HK-2 (cell line): ENCODE measurements around the gene PLCB1.
"Not testable (repeated sequence)": the region's sequence is repeated elsewhere in the genome, so short reads cannot be mapped to it uniquely, and the experiment has no call there.

ENCODE experiments used
- DNase-seq: peaks from one replicate; pipeline ENCODE4 v3.0.0-alpha.2; 2018; ENCODE audit not compliant: unreplicated experiment

Gene PLCB1

GRCh38 chr20:8402798-8403197 is 270.7 kb downstream of the PLCB1 start:
- DNase-seq: no peak

DNA sequence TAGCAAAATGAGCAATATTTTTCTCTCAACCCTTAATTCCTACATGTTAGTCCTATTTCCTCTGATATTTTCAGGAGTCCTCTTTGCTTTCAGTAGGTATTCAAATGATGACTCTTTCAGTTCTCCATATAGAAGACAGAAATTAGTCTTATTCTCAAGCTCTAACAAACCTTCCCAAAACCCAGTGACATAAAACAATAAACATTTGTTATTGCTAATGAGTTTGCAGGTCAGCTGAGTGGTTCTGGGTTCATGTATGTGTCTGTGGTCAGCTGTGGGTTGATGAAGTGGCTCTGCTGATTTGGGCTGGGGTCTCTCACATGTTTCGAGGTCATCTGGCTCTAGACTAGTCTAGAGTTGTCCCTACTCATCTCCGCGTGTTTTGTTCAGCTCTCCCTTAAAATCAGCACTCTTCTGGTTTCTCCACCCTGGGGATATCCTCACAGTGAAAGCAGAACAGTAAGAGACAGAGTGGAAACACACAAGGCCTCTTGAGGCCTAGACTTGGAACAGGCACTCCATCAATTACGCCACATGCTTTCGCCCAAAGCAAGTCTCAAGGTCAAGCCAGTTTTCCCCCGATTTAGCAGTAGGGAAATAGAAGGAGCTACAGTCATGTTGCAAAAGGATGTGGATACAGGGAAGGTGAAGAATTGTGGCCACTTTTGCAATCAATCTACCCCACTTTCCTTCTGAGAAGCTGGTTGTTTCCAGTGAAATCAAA is 273.0 kb downstream of the PLCB1 start:
- DNase-seq: no peak

DNA sequence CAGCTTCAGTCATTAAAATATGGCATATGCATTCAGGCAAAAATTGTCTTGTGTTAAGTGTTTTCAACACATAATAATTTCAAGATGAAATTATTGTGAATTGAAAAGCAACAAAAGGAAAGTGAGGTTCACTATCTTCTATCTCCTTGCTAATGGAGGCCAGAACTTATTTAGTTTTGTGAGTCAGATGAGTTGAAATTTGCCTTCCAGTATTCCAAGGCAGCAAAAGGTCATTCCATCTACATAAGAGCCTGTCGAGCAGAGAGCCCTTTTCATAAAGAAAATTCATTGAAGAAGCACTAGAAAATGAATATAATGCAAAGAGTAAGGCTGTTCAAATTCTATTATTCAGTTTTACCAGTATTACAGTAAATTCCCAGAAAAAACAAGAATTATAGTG is 274.3 kb downstream of the PLCB1 start:
- DNase-seq: no peak

- DNase-seq: no peak
These were observed 276.7 kb downstream of the PLCB1 start for GRCh38 chr20:8408587-8409307.

- no peak for DNase-seq
These were observed 281.6 kb downstream of the PLCB1 start for GRCh38 chr20:8413691-8414090.

DNA sequence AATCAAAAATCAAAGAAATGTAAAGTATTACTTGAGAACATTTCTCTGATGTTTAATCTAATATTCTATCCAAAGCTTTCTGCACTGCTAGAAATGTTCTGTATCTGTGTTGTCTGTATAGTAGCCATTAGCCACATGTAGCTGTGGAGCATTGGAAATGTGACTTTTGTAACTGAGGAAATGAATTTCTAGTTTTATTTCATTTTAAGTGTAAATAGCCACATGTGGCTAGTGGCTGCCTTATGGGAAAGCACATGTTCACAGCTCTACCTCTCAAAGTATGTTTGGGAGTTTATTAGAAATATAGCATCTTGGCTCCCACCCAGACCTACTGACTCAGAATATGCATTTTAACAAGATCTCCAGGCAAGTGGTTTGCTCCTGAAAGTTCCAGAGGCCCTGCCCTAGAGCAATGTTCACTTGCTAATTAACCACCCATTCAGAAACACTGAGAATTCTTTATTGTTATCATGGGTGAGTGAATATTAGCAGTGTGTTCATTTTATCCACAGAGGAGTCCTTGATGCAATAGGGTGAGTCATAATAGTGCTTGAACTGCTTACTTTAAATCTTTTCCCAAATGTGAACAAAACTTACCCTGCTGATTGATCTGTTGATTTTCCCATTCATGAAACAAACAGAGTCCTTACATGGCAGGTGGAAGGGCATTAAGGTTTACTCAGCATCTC is 282.7 kb downstream of the PLCB1 start:
- no peak for DNase-seq

DNA sequence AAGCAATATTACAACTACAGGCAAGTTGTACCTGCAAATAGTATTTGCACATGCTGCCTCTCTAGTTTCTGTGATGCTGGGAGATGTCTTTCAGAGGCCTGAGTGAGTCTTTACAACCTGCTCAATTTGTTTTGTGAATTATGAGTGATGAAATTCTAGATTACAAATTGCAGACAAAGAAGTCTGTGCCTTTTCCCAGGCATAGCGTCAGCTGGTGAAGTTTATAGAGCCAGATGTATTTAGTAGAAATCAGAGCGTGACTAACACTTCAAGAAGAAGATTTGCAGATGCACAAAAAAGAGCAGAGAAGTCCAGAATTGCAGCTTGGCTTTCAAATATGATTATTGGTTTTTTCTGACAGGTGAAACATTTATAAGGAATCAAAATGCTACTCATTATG is 289.9 kb downstream of the PLCB1 start:
- no peak for DNase-seq

- no peak for DNase-seq
These were observed 291.4 kb downstream of the PLCB1 start for GRCh38 chr20:8423482-8423881.

GRCh38 chr20:8424010-8424409 is 291.9 kb downstream of the PLCB1 start:
- DNase-seq: no peak

- DNase-seq: no peak
These were observed 292.9 kb downstream of the PLCB1 start for GRCh38 chr20:8425016-8425415.

DNA sequence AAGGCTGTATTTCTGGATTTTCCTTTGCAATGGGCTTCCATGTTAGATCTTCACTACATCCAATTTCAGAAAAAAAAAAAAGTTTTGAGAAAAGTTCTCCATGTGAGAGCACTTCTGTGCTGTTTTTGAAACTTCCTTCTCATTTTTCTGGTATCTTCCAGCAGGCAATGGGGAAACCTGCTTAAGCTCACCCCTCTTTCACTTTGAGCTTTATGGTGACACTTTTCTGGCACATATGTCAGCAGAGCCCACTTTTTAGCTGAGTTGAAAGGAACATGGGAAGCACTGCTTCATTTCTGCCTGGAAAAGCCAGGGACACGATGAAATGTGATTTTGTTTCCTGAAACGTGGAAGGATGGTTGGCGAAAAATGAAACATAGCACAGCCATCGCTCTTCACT is 293.7 kb downstream of the PLCB1 start:
- no peak for DNase-seq

- DNase-seq: no peak
These were observed 295.5 kb downstream of the PLCB1 start for GRCh38 chr20:8427419-8428040.

DNA sequence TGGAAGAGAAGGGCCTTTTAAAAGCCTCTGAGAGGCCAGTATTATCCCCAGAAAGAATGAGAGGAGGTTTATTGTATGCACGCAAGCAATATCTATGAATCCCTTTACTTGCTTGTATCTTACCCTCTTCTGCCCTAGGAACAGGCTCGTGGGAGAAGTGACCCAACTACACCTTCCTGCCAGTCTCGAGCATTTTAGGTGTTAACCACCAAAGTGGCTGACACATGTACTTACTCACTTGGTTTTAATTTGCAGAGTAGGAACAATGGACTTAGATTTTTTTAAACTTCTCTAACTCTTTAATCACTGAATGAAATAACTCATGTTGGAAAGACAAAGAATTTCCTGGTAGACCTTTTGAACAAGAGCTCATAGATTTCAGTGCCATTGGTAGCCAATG is 296.9 kb downstream of the PLCB1 start:
- no peak for DNase-seq

- peak; percentile 35 for DNase-seq
These were observed 299.7 kb downstream of the PLCB1 start for GRCh38 chr20:8431538-8432434.

DNA sequence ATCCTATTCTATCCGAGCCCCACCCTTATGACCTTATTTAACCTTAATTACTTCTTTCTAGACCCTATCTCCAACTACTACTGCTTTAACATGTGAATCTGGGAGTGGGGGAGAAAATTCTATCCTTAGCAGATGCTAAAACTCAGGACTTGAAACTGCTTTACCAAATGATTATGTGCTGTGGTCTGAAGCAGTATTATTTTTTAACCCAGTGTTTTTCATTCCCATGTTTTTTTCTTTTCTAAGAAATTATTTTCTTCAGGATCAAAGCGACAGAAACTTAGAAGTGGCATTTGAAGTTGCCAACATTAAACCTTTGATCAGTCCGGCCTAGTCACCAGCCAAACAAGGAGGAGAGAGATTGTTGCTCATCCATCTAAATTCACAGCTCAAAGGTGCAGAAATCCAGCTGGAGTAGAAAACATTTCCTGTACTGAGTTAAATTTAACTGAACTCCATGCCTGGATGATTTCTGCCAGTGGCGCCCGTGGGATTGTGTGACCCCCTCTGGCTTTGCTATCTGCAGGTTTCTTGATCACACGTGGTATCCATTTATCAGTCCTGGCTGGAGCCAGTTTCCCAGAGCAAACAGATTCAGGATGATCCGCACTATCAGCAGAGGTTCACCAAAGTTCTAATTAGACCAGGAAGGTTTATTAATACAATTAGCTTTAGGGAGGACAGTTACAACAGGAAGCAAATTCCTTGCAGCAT is 300.5 kb downstream of the PLCB1 start:
- peak; percentile 7 for DNase-seq

DNA sequence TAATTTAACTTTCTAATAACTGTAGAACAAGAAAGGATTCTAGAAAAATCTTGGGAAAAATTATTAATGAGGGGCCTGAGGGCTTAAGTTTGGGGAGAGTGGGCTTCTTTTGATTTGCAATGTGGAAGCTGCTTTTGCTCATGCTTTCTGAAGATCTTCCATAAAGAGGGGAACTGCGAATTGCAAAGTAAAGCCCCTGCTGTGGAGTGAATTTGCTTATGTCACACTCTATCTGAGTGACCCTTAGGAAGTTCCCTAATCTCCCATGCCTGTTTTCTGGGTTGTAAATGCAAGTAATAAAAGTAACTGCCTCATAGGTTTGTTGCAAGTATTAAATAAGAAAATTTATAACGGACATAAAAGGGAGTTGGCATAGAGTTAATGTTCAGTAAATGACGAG is 301.2 kb downstream of the PLCB1 start:
- no peak for DNase-seq

GRCh38 chr20:8434326-8434876 is 302.3 kb downstream of the PLCB1 start:
- no peak for DNase-seq

DNA sequence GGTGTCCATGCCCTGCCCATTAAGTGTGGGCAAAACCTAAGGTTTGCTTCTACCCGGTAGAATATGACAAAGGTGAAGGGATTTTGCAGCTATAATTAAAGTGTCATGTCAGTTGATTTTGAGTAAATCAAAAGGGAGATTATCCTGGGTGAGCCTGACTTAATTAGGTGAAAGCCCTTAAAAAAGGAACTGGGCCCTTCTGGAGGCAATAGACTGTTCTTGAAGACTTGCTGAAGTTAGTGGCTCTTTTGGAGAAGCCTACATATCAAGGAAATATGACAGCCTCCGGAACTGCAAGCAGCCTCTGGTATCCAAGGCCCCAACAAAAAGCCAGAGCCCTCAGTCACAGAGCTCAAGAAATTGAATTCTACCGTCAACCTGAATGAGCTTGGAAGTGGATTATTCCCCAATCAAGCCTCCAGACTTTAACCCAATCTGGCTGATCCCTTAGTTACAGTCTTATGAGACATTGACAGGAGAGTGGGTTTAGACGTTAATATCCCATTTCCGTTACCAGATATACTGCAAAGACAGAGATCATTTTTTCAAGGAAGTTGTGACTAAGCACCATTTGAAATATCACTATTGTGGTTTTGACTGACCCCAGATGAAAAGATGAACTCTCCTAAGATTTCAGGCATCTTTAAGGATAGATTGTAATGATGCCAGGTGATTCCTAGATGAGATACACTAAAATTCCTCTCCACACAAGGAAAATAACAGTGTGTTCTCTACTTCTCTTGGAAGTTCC is 303.4 kb downstream of the PLCB1 start:
- DNase-seq: no peak

DNA sequence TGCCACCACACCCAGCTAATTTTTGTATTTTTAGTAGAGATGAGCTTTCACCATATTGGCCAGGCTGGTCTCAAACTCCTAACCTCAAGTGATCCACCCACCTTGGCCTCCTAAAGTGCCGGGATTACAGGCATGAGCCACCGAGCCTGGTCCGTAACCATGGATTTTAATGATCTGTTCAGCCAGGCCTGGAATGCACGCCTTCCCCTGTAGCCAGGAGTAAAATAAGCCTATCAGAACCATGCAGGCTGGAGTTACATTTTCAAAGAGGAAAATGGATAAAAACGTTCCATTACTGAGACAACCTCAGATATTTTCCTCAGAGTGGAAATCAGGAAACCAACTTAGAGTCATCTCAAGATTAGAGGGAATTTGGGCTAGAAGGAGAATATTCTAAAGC is 304.9 kb downstream of the PLCB1 start:
- DNase-seq: not testable (repeated sequence)

- no peak for DNase-seq
These were observed 306.7 kb downstream of the PLCB1 start for GRCh38 chr20:8438748-8439147.
